Effector CD8-positive, alpha-beta T cell (primary cell): ENCODE results near the gene SCAPER.
"Not testable (repeated sequence)": the region's sequence is repeated elsewhere in the genome, so short reads cannot be mapped to it uniquely, and the experiment has no call there.

Source experiments
- DNase-seq: peaks from one replicate; lab custom pipeline; 2025; lab: John Stamatoyannopoulos, UW

Gene SCAPER

GRCh38 chr15:76321602-76322001 lies 583.5 kb downstream of the SCAPER start:
- DNase-seq, result no peak

- DNase-seq, result no peak
These were observed 584.0 kb downstream of the SCAPER start for GRCh38 chr15:76321171-76321570.

- no peak for DNase-seq
These were observed 585.1 kb downstream of the SCAPER start for GRCh38 chr15:76320012-76320411.

DNA sequence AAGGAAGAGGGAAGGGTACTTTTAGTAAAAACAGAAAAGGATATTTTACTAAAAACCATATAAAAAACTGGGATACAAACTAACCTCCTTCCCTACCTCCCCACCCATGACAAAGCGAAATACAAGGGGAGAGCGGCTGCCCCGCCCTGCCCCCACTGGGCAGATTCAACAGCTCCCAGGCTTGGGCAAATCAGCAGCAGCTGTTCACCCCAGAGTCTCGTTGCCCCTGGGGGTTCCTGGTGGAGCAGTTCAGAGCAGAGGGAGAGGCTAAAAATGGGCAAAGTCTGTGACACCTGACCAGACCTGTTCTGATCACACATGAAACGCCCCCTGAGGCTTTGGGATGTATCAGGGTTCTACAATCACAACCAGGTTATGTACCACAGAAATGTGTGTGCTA lies 591.4 kb downstream of the SCAPER start:
- no peak for DNase-seq

GRCh38 chr15:76313175-76313567 lies 592.0 kb downstream of the SCAPER start:
- not testable (repeated sequence) for DNase-seq

GRCh38 chr15:76312540-76313174 lies 592.5 kb downstream of the SCAPER start:
- DNase-seq, result no peak

- DNase-seq, result peak; percentile 74
These were observed 593.8 kb downstream of the SCAPER start, which contains the start of gene ETFA for GRCh38 chr15:76311100-76311953. Gene ETFA (minus strand): TSS chr15:76311469. CDS start chr15:76311388, 81 bp downstream.

- no peak for DNase-seq
These were observed 594.6 kb downstream of the SCAPER start for GRCh38 chr15:76310475-76311099.

DNA sequence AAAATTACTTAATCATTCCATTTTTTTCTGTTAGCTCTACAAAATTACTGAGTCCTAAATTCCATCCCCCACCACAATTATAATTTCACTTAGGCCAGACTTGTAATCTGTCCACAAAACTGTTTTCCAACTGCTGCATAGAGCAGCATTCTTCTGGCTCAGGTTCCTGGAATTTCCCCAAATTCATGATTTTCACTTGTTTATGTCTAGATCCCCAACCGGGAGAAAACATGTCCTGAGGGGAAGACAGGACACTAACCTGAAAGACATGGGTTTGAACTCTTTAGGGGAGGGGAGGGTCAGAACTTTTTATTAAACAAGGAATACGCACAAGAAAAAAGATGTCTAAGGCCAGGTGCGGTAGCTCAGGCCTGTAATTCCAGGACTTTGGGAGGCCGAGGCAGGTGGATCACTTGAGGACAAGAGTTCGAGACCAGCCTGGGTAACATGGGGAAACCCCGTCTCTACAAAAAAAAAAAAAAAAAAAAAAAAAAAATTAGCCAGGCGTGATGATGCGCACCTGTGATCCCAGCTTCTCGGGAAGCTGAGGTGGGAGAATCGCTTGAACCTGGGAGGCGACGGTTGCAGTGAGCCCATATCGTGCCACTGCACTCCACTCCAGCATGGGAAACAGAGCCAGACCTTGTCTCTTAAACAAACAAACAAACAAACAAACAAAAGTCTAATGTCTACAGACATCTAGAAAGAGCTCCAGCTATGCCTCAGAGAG lies 595.4 kb downstream of the SCAPER start:
- no peak for DNase-seq

DNA sequence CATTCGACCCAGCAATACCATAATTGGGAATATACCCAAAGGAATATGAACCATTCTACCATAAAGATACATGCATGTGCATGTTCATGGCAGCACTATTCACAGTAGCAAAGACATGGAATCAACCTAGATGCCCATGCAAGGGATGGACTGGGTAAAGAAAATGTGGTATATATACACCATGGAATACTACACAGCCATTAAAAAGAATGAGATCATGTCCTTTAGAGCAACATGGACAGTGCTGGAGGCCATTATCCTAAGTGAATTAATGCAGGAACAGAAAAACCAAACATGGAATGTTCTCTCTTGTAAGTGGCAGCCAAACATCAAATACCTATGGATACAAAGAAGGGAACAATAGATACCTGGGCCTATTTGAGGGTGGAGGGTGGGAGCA lies 601.2 kb downstream of the SCAPER start:
- DNase-seq, result no peak

- no peak for DNase-seq
These were observed 605.4 kb downstream of the SCAPER start for GRCh38 chr15:76299786-76300185.

GRCh38 chr15:76298986-76299385 lies 606.2 kb downstream of the SCAPER start:
- DNase-seq, result no peak

DNA sequence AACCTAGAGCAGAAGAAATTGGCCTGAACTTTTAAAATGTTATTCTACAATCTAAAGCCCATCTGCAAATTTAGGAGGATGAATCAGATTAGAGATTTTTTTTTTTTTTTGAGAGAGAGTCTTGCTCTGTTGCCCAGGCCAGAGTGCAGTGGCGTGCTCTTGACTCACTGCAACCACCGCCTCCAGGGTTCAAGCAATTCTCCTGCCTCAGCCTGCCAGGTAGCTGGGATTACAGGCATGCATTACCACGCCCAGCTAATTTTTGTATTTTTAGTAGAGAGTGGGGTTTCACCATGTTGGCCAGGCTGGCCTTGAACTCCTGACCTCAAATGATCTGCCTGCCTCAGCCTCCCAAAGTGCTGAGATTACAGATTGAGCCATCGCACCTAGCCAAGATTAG lies 607.2 kb downstream of the SCAPER start:
- not testable (repeated sequence) for DNase-seq
